ENCODE measurements around the gene SMIM10L2A.
"Not testable (repeated sequence)": the region's sequence is repeated elsewhere in the genome, so short reads cannot be mapped to it uniquely, and the experiment has no call there.

SMIM10L2A gene

DNA sequence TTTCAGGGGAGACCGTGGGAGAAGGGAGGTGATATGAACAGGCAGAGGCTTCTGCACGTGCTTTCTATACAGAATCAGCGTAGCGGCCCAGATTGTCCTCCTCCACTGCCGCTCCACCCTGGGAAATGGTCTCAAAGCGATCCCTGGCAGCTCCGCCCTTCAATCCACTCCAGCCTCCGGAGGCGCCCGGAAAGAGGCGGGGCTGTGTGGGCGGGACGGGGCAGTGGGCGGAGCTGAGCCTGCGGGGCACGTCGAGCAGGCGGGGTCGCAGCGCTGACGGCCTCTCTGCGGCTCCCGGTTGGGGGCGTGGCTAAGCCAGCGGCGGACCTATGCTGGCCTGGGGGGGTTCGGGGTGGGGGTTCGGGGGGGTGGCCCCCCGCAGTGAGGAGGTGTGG is 210 bp upstream of the SMIM10L2A start:
- H3K4me3 ChIP-seq (ENCODE audit: low read depth in 1 of 2, low read length in 1 of 2), result peak overlapping the region; percentile 58 to 61

DNA sequence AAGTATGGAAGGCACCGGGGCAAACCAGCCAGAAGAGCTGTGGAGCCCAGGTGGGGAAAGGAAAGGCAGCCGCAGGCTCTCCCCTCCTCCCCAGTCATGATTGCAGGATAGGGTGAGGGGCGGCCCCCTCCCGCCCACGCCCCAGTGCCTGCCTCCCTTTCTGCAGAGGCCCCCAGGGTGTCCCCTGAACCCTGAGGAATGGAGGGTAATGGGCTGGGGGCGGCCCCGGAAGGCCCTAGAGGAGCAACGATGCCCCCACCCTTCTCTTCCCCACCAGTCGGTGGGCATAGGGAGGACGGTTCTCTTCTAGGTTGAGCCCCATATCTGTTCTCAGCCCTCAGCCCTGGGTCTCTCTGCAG is 1.0 kb downstream of the SMIM10L2A start:
- H3K4me3 ChIP-seq (ENCODE audit: low read depth in 1 of 2, low read length in 1 of 2), result peak overlapping the region in 1 of 2 experiments; percentile 58
- peaks cover 5 to 13% of the 10 kb centered on the region in 2 experiments for H3K4me1 ChIP-seq (ENCODE audit: control insufficient read depth in 1 of 2, insufficient read depth in 1 of 2, low read depth in 1 of 2, low read length in 1 of 2)
- H3K9me3 ChIP-seq, H3K27ac ChIP-seq, H3K36me3 ChIP-seq: not testable (repeated sequence)
- peaks cover 17% of the 10 kb centered on the region for H3K27me3 ChIP-seq

More for the DNA sequence above, 210 bp upstream of the SMIM10L2A start:
- H3K27ac ChIP-seq, result peak overlapping the region; percentile 42
- no peaks in the 10 kb centered on the region for H3K9me3 ChIP-seq
- TF ChIP-seq, protein P1, sequence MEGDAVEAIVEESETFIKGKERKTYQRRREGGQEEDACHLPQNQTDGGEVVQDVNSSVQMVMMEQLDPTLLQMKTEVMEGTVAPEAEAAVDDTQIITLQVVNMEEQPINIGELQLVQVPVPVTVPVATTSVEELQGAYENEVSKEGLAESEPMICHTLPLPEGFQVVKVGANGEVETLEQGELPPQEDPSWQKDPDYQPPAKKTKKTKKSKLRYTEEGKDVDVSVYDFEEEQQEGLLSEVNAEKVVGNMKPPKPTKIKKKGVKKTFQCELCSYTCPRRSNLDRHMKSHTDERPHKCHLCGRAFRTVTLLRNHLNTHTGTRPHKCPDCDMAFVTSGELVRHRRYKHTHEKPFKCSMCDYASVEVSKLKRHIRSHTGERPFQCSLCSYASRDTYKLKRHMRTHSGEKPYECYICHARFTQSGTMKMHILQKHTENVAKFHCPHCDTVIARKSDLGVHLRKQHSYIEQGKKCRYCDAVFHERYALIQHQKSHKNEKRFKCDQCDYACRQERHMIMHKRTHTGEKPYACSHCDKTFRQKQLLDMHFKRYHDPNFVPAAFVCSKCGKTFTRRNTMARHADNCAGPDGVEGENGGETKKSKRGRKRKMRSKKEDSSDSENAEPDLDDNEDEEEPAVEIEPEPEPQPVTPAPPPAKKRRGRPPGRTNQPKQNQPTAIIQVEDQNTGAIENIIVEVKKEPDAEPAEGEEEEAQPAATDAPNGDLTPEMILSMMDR (IDR thresholded peaks at IDR 0.05), result no peak
- peaks cover 27% of the 10 kb centered on the region for H3K27me3 ChIP-seq
- H3K36me3 ChIP-seq, result no peaks in the 10 kb centered on the region
- peaks cover 5 to 13% of the 10 kb centered on the region in 2 experiments for H3K4me1 ChIP-seq (ENCODE audit: control insufficient read depth in 1 of 2, insufficient read depth in 1 of 2, low read depth in 1 of 2, low read length in 1 of 2)

DNA sequence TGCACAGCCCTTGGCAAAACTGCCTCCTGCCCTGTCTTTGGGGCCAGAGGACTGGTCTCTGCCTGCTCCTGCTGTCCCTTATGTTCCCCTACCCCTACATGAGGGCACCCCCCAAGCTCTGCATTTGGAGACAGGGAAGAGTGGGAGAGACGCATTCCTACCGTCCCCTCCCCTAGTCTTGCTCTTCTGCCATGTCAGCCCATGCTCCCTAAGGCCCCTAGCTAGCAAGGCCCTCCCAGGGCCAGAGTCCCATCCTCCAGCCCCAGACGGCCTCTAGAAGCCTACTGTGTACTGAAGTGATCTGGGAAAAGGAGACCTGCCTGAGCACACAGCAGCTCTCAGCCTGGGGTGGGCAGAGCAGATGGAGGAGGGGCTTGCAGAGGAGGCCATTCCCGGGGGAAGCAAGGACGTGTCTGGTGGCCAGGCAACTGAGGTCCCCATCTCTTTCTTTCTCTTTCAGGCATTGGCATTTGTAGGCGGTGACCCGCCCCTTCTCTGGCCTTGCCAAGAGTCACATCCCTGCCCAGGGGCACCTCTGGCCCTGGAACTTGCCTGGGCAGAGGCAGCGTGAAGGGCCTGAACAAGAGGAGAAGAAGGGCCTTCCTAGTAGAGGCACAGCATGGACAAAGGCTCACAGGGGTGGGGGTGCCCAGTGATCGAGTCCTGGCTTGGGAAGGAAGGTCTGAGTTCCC is 1.6 kb downstream of the SMIM10L2A start:
- Histone ChIP-seq H3K4me1 (ENCODE audit: control insufficient read depth in 1 of 2, insufficient read depth in 1 of 2, low read depth in 1 of 2, low read length in 1 of 2) (peaks cover 5 to 13% of the 10 kb centered on the region in 2 experiments), H3K27me3 (peaks cover 17% of the 10 kb centered on the region)
- not testable (repeated sequence) for H3K36me3 ChIP-seq; H3K9me3 ChIP-seq; H3K4me3 ChIP-seq (ENCODE audit: low read depth in 1 of 2, low read length in 1 of 2); H3K27ac ChIP-seq

DNA sequence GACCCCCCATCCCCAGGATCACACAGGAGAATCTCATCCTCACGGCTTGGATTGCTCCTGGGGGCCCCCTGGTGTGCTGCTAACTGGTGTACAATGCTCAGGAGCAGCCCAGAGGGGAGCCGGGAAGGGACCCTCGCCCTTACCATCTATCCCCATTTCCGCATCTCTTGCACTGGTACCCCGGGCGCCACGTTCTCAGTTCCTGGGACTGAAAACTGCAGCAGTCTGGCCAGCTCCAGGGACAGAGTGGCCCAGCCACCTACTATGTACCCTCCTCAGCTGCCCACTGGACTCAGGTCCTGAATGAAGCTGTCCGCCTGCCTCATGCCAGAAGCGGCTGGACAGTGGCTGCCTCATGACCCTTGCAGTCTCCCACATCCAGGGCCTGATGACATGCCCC is 2.7 kb downstream of the SMIM10L2A start:
- Histone ChIP-seq H3K4me1 (ENCODE audit: control insufficient read depth in 1 of 2, insufficient read depth in 1 of 2, low read depth in 1 of 2, low read length in 1 of 2) (peaks cover 5 to 13% of the 10 kb centered on the region in 2 experiments), H3K27ac (no peak overlapping the region), H3K4me3 (ENCODE audit: low read depth in 1 of 2, low read length in 1 of 2) (no peak overlapping the region), H3K36me3 (no peaks in the 10 kb centered on the region), H3K27me3 (peaks cover 26% of the 10 kb centered on the region), H3K9me3 (no peaks in the 10 kb centered on the region)
- TF ChIP-seq, protein P1 (IDR thresholded peaks at IDR 0.05), result no peak

DNA sequence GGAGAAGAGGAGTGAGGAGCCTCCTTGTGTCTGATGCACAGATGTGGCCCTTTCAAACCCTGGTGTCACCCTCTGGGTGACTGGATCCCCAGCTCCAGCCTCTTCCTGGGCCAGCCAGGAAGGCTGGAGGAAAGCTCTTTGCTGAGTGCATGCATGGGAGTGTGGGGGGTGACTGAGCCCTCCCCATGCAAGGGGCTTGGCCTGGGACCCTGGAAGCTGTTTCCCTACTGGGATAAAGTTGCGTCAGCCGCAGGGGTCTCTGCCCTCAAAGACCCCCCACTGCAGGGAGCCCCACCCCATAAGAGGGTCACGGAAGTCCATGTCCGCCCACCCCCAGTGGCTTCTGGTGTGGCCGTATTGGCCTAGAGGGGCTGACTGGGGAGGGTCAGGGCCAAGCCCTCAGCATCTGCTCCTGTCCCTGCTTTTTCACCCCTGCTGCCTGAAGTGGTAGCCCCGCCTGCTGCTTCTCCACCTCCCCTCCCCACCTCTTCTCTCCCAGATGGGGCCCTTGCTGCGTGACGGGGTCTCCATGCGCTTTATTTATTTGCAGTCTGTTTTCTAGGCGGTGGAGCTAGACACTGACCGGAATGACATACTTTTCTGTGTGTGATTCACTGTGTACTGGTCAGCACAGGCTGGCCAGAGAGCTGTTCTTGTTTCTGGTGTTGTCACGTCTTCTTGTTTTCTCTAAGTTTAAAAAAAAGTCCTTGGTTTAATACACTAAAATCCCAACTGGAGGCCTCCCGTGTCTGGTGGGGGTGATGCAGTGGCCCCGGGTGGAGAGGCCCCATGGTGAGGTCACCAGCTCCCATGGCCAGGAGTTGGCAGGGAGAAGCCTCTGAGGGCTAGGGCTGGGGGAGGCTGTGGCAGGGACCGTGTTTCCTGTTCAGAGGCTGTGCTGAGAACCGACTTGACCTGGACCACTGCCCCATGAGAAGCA is 3.6 kb downstream of the SMIM10L2A start:
- H3K4me3 ChIP-seq (ENCODE audit: low read depth in 1 of 2, low read length in 1 of 2), result no peak overlapping the region
- H3K27me3 ChIP-seq, result peaks cover 28% of the 10 kb centered on the region
- H3K27ac ChIP-seq, result no peak overlapping the region
- no peaks in the 10 kb centered on the region for H3K9me3 ChIP-seq
- TF ChIP-seq, protein P1 (IDR thresholded peaks at IDR 0.05), result no peak
- H3K4me1 ChIP-seq (ENCODE audit: control insufficient read depth in 1 of 2, insufficient read depth in 1 of 2, low read depth in 1 of 2, low read length in 1 of 2), result peaks cover 5 to 13% of the 10 kb centered on the region in 2 experiments
- H3K36me3 ChIP-seq, result no peaks in the 10 kb centered on the region

DNA sequence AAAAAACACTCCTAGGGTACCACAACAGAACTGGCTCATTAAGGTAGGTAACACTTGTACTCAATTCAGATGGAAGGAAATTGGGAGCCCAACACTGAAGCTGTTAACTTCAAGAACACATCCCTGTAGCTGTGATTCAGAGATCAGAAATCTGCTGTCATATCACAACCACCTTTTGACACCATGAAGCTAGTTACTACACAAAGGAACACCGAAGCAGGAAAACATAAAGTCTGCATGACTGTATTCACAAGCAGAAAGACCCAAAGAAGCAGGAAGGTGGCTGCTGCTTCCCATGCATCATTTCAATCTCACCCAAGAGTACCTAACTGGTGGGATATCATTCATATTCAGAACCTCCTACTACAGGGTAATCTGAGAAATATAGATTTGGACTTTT is 7.7 kb downstream of the SMIM10L2A start:
- H3K9me3 ChIP-seq, result no peaks in the 10 kb centered on the region
- peaks cover 11% of the 10 kb centered on the region for H3K27me3 ChIP-seq
- no peak overlapping the region for H3K4me3 ChIP-seq (ENCODE audit: low read depth in 1 of 2, low read length in 1 of 2)
- H3K36me3 ChIP-seq, result no peaks in the 10 kb centered on the region
- TF ChIP-seq, protein P1 (IDR thresholded peaks at IDR 0.05), result no peak
- no peak overlapping the region for H3K27ac ChIP-seq
- H3K4me1 ChIP-seq (ENCODE audit: control insufficient read depth in 1 of 2, insufficient read depth in 1 of 2, low read depth in 1 of 2, low read length in 1 of 2), result no peaks in the 10 kb centered on the region

Measured in neutrophil (primary cell).